GM18907 (cell line): ENCODE results near the gene PAPOLA.
A peak's percentile ranks its signal among the peaks of the same experiment; 100 is the strongest.
"Not testable (repeated sequence)": the region's sequence is repeated elsewhere in the genome, so short reads cannot be mapped to it uniquely, and the experiment has no call there.

Source experiments
- ATAC-seq: cut with Tn5 transposase; IDR thresholded peaks from one replicate; pipeline ENCODE4 v1.9.1; 2021; ENCODE audit warnings: mild to moderate bottlenecking, moderate library complexity; ENCODE audit not compliant: unreplicated experiment

PAPOLA gene

DNA sequence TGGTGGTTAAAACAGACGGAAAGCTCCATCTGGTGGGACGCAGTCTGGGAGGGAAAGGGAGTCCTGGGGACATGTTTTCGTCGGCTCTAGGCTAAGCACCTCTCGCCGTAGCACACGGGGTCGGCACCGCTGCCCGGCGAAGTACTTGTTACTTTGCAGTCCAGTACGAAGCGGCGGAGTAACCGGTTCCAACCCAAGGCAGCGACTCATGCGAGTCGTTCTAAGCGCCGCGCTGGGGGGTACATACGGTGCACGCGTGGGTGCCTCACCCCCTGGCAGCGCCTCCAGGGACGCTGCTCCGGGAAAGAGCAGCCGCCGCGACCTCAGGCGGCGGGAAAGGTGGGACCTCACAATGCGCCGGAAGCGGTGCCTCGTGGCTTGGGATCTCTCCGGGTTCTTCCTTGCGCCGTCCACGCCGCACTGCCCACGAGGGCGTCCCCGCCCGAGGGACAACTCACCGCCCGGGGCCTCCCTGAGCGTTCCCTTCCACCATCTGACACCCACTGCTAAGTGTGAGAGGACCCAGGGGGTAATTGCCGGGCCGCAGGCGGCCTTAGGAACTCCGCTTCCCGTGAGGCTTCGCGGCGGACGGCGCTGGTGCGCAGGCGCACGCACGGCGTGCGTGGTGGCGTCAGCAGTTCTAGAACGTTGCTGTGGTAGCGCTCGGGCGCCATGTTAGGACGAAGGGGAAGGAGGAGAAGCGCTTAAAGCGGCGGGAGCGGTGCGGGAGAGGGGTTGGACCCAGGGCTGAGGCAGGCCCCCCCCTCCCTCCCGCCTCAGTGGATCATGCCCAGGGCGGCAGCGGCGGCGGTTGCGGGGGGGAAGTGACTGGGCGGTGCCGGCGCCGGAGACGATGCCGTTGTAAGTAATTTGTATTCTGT, at the start of gene PAPOLA:
Gene PAPOLA (plus strand): TSS at position 643 of the 881 bp plus-strand sequence. CDS start 211 bp downstream, at position 854.
- ATAC-seq, result peak; percentile 92

DNA sequence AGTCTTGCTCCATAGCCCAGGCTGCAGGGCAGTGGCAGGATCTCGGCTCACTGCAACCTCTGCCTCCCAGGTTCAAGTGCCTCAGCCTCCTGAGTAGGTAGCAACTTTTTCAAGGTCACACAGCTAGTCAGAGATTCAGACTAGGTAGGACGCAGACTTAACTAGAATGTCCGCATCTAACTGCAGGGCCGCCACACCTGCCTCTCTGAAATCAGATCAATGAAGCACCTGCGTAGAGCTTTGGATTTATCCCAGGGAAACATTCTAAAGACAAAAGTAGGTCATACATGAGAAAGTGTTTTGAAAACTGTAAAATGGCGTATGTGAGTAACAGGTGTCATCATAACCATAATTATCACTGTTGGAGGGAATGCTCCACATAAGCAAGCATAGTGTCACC, 49.5 kb upstream of the PAPOLA start:
- no peak for ATAC-seq

DNA sequence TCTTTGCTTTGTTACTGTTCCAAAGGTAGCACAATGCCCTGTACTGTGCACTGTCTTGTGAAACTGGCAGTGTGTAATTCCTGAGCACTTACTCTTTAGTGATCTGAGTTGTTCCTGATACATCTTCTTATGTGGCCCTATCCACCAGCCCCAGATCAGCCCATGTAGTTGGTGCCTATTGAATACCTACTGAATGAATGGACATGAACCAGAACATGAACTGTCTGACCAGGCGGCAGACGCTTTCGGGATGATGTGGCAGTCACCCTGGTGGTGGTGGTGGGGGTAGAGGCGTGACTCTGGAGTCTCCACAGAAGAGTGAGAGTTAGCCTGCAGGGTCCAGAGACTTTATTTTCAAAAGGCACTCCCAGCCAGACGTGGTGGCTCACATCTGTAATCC, 46.6 kb upstream of the PAPOLA start:
- no peak for ATAC-seq

DNA sequence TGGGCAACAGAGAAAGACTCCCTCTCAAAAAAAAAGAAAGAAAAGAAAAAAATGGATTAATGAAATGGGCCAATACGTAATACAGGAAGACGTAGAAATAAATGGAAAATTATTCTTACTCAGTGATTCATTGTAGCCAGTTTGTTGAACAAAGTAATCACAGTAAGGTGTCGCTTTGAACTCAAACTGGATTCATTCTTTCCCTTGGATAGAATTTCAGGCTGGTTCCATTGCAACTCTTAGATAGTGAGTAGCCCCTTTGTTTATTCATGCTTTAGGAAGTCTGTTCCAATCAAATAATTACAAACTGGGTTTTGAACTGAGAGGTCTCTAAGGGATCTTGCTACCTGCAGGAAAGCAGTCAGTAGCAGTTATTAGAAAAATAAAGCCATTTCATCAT, 42.3 kb upstream of the PAPOLA start:
- no peak for ATAC-seq

DNA sequence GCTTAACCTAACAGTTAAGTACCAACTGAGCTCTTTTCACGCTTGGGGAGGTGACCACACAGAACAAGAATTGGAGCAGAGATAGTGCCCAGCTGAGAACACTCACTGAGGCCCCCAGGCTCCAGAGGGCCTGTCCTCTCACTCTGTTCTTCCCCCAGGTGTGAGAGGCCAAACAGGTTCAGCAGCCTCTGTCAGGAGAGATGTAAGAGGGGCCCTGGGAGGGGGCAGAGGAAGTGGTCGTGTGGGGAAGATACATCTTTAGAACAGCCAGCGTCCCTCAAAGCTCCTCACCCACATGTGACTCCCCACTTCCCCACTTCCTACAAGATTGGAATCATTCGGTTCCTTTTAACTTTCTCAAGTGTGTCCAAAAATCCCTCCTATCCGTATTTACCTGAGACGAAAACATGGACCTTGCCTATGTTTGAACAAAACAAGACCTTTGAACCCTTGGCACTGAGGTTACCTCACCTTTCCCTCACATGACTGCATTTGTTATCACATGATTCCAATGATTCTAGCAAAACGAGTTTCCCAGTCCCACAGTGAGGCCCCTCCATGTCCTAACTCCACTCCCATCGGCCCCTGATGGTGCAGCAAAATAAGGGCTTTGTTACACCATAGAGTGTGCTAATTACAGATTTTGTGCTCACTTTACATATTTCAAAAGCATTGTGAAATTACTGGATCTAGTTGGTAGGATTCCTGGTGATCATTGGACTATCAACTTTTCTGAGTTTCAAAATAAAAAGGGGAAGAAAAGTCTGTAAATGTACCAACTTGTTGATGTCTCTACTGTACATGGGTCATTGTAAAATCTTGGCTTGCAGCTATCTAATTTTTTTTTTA, 40.0 kb upstream of the PAPOLA start:
- no peak for ATAC-seq

DNA sequence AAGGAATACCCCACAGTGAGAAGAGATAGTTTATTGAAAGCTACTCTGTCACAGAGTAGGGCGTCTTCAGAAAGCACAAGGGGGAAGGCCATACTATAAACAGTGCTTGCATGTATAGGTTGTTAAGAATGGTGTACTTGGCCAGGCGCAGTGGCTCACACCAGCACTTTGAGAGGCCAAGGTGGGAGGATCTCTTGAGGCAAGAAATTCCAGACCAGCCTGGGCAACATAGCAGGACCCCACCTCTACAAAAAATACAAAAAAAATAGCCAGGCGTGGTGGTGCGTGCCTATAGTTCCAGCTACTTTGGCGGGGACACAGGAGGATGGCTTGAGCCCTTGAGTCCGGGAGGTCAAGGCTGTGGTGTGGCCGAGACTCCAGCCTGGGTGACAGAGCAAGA, 38.0 kb upstream of the PAPOLA start:
- ATAC-seq, result no peak

DNA sequence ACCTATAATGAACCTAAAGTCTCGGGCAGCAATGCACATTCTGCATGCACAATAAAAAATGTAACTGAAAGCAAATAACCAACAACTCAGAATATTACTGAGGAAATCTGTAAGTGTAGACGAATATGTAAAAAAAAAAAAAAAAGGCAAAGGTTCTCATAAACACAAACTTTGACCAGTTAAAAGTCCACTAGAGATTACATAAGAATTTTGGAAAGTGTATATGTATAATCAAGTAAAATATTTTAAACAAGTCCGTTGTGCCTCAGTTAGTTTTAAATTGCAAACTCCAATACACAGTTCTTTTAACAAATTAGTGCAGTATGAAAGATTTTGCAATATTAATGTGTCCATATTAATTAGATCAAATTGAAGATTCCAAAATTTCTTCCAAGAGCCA, 35.3 kb upstream of the PAPOLA start:
- no peak for ATAC-seq

DNA sequence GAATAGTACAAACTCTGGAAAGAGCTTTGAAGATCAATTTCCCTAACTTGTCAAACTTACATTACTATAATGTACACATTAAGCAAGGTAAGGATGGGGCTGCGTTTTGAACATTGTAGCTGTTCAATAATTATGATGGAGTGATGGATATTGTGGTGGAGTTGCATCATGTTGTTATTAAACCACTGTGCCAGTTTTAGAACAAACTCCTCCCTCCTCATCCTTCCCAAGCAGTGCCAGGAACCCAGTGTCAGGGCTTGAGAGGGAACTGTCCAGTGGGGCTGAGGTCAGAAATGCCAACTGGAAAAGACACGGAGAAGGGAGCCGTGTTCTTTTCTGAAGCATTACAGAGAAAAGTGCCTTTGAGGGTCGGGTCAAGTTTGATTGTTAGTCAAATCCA, 31.9 kb upstream of the PAPOLA start:
- no peak for ATAC-seq

DNA sequence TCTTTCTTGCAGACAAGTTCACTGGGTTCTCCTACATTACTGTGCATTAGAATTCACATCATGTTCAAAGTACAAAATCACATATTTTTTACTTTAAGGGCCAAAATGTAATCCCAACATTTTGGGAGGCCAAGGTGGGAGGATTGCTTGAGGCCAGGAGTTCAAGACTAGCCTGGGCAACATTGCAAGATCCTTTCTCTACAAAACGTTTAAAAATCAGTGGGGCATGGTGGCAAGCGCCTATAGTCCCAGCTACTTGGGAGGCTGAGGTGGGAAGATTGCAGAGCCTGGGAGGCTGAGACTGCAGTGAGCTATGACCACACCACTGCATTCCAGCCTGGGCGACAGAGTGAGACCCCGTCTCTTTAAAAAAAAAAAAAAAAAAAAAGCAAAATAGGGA, 31.2 kb upstream of the PAPOLA start:
- ATAC-seq, result not testable (repeated sequence)

DNA sequence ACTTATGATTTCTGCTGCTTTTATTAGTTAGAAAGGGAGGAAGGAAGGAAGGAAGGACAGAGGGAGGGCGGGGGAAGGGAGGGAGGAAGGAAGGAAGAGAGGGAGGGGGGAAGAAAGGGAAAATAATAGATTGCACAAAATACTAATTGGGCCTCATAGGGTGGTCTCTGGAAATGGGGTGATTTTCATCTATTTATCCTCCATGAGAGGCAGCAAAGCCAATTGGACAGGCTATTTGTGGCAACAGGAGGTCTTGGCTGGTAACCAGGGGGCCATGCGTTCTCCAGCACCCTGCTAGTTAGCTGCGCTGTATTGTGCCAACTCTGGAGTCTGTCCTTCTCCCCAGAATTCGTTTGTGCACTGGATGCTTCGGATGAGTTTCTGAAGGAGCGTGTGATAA, 24.1 kb upstream of the PAPOLA start:
- ATAC-seq, result no peak

DNA sequence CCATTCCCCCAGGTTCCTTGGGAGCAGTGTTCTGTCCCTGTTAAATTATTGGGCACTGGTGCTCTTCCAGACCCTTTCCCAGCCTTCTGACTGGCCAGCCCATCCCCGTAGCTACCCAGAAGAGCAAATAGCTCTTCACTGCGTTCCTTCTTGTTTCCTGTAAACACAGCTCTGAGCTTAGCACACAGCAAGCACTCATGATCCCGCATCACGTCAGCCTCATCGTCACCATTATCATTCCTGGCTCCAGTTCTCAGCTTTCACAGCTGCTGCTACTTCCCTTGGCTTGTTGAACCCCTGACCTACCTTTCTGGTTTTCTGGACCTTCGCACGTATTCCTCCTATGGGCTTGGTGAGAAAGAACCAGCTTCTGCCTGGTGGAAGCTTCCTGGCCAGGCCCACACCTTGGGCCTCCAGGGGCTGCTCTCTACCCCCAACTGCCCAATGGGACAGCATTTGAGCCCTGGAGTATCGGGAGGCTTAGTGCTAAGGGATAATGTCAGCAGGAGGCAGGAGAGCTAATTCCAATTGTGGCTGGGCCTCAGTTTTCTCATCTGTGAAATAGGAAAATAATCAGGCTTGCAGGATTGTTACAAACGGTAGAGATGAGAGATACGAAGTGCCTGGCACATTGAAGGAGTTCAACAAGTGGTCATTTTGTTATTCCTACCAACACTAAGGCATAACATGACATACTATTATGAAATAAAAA, 22.6 kb upstream of the PAPOLA start:
- no peak for ATAC-seq

DNA sequence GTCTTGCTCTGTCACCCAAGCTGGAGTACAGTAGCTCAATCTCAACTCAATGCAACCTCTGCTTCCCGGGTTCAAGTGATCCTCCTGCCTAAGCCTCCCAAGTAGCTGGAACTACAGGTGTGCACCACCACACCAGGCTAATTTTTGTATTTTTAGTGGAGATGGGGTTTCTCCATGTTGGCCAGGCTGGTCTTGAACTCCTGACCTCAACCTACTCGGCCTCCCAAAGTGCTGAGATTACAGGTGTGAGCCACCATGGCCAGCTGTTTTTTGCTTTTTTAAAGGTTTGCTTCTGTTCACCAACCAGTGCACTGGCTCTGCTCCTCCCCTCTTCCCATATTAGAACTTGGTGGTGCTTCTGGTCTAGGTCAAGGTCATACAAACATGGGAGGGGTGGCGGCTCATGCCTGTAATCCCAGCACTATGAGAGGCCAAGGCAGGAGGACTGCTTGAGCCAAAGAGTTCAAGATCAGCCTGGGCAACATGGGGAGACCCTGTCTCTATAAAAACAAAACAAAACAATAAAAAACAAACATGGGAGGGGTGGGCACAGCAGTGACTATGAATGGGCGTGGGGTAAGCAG, 20.4 kb upstream of the PAPOLA start:
- ATAC-seq, result no peak

DNA sequence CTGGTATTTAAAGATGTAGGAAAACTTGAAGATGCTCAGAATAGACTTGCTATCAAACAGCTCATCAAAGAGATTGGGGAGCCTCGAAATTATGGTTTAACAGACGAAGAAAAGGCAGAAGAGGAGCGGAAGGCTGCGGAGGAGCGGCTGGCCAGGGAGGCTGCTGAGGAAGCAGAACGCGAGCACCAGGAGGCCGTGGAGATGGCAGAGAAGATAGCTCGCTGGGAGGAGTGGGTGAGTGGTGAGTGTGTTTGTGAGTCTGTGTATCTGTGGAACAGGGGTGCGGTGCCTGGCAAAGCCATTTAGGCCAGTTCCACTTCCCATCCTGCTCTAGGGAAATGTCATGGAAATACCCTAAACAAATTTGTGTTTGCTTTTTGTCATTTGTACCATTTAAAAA, 19.2 kb upstream of the PAPOLA start:
- no peak for ATAC-seq

DNA sequence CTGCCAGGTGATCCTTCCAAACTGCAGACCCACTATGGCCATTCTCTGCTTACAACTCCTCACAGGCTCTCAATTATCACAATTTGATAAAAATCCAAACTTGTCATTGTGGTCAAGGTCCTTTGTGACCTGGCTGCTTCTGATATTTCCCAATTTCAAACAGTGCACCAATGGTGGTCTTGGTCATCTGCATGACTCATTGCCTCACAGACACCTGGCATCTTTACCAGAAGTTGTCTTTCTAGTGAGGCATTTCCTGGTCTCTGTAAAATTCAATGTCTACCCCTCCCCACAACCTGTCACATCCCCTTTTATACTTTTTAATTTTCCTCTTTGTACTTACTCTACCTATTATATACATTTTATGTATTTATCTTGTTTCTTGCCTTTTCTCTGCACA, 17.8 kb upstream of the PAPOLA start:
- ATAC-seq, result no peak

DNA sequence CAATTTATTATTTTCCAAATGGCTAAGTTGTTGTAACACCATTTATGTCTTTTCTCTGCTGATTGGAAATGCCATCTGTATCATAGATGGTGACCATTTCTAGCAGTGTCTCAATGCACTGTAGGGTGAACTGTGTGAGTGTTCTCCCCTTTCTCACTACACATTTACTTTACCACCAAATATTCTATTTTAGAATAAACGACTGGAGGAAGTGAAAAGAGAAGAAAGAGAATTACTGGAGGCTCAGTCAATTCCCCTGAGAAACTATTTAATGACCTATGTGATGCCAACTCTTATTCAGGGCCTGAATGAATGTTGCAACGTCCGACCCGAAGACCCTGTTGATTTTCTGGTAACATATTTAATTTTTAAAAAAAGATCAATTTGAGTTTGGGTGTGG, 15.5 kb upstream of the PAPOLA start:
- no peak for ATAC-seq

DNA sequence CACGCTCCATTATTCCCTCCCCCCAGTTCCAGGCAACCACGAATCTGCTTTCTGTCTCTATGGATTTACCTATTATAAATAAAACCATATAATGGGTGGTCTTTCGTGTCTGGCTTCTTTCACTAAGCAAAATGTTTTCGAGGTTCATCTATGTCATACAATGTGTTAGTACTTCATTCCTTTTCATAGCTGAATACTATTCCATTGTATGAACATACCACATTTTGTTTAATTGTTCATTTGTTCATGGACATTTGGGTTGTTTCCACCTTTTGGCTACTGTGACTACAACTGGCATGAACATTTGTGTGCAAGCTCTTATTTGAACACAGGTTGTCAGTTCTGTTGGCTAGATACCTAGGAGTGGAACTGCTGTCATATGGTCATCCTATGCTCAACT, 12.9 kb upstream of the PAPOLA start:
- no peak for ATAC-seq

DNA sequence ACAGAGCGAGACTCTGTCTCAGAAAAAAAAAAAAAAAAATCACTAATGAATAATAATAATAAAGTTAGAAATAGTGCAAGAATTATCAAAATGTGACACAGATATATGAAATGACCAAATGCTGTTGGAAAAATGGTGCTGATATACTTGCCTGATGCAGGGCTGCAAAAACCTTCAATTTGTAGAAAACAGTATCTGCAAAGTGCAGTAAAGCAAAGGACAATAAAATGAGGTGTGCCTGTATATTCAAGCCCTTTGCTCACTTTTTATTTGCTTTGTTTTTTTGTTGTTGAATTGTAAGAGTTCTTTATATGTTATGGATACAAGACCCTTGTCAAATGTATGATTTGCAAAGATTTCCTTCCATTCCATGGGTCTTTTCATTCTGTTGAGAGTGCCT, 9.0 kb upstream of the PAPOLA start:
- no peak for ATAC-seq

DNA sequence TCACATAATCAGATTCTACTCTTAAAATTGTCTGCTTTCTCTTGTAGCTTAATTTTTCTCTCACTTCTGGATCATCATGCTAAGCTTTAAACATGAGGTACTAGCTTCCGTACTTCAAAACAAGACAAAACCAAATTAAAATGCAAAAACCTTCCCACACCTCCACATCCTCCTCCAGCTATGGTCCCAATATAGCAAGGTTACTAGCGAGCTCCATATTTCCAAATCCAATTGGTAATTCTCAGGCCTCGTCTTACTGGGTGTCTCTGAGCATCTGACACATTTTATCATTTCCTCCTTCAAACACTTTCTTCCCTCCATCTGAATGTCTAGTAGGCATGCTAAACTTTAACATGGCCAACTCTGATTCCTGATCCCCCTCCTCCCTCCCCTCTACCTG, 7.9 kb upstream of the PAPOLA start:
- ATAC-seq, result no peak

DNA sequence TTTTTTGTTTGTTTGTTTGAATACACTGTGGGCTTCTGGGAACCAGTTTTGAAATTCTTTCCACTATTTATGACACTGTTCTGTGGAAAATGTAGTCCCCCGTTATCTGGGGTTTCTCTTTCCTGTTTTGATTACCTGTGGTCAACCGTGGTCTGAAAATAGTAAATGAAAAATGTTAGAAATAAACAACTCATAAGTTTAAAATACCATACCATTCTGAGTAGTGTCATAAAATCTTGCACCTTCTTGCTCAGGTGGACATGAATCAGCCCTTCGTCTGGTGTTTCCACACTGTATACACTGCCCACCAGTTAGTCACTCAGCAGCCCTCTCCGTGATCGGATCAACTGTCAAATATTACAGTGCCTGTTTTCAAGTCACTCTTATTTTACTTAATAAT, 5.1 kb upstream of the PAPOLA start:
- ATAC-seq, result no peak

DNA sequence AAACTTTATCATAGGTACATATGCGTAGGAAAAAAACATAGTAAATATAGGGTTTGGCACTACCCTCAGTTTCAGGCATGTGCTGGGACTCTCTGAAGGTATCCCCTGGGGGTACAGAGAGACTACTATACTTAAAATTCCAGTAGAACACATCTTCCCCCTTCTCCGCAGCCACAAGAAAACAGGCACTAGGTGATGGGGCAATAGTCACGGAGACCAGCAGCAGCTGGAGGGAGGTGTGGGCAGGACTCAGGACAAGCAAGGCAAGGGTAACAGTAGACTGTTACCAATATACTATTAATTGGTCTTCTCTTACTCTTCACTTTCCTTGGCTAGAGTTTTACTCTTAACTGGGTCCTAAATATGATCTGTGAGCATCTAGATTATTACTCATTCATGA, 4.6 kb upstream of the PAPOLA start:
- no peak for ATAC-seq

DNA sequence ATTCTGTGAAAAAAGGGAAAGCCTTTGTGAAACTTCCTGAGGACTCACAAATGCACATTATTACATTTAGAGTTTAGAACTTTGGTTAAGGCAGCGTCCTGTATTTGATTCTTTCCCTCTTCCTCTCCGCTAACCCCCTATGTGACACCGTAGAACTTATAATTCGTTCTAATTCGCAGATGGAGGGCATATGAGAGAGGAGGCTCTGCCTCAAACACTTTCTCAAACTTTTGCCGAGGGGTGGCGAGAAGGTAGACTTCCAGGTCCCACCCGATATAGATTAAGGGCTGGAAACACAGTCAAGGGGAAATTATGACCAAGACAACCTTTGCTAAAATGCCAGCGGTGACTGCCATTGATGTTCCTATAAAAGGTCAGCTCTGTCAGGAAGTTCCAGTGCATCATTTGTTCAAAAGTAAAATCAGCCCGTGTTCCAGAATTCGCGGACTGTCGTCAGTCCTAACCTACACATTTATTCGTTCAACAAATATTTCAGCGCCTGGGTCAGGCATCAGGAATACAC, 904 bp upstream of the PAPOLA start:
- no peak for ATAC-seq
